HG03354 (cell line): ENCODE data around the gene PFKL.
"Not testable (repeated sequence)": the region's sequence is repeated elsewhere in the genome, so short reads cannot be mapped to it uniquely, and the experiment has no call there.

ENCODE experiments used
- ATAC-seq: cut with Tn5 transposase; IDR thresholded peaks from one replicate; pipeline ENCODE4 v1.9.1; 2021; ENCODE audit warnings: mild to moderate bottlenecking; ENCODE audit not compliant: unreplicated experiment, poor library complexity, severe bottlenecking

Gene PFKL

DNA sequence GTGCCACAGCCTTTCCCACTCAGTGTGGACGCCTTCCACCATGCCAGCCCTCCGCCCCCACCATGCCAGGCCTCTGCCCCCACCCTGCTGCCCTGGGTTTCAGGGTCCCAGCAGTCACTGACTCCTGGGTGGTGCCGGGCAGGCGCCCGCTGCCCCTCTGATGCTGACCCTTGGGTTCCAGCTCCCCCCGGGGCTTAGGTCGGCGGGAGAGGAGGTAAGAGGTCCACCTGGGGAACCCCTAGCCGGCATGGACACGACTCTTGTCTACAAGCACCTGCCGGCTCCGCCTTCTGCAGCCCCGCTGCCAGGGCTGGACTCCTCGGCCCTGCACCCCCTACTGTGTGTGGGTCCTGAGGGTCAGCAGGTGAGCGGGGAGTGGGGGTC, 7.0 kb upstream of the PFKL start:
- no peak for ATAC-seq

DNA sequence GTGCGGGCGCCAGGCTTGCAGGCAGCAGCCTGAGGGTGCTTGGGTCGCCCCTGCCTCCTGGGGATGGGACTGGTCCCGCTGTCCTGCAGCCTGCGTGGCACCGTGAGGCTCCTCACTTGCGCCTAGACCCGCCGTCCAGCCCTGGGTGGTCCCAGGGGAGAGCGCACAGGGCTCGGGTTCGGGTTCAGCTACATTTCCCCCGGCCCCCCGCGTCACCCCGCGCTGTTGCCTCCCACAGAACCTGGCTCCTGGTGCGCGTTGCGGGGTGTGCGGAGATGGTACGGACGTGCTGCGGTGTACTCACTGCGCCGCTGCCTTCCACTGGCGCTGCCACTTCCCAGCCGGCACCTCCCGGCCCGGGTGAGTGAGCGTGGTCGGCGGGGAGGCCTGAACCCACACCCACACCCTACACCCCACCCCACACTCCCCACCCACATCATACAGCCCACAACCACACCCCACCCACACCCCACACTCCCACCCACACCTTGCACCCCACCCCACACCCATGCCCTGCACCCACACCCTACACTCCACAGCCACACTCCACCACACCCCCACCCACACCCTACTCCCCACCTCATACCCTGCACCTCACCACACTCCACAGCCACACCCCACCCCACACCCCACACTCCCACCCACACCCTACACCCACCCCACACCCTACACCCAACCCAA, 6.2 kb upstream of the PFKL start:
- ATAC-seq, result no peak

DNA sequence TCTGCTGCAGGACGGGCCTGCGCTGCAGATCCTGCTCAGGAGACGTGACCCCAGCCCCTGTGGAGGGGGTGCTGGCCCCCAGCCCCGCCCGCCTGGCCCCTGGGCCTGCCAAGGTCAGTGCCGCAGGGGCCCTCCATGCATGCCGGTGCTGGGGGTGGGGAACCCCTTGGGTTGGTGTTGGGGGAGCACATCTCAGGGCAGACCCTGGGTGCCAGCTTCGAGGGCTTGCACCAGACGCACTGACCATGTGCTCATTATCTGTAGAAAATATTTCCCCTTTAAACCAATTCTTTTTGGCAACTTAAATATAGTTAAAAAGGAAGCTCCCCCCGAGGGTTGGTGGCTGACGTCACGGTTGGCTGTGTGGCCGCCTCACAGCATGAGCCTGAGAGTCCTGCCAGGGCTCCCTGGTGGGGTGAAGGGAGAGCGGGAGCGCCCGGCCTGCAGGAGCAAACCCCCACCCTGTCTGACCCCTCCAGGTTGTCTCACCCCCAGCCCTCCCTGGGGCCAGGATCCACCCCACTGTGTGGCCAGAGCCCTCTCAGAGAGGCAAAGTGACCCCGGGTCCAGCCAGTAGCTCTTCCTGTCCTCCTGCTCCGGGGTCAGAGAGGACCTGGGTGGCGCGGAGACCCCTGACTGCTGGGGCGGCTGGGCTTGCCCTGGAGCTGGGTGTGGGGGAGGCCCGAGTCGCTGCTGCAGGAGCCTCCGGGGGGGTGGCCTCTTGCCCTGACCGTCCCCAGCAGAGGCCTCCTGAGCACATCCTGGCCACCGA, 5.3 kb upstream of the PFKL start:
- ATAC-seq, result no peak

DNA sequence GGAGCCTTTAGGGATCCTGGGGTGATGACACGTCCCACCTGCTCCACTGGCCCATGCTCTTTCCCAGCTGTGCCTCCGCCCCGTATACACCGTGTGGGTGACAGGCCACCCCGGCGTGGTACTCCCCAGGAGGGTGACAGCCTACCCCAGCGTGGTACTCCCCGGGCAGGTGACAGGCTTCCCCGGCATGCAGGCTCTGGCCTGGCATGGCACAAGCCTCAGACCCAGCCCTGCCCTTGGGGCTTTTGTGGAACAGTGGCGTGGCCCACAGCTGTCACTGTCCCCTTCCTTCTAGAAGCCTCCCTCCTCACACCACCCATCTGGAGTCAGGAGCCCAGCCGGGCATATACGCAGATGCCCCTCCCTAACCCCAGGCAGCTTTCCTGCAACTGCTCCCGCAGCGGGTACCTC, 4.7 kb upstream of the PFKL start:
- ATAC-seq, result no peak

DNA sequence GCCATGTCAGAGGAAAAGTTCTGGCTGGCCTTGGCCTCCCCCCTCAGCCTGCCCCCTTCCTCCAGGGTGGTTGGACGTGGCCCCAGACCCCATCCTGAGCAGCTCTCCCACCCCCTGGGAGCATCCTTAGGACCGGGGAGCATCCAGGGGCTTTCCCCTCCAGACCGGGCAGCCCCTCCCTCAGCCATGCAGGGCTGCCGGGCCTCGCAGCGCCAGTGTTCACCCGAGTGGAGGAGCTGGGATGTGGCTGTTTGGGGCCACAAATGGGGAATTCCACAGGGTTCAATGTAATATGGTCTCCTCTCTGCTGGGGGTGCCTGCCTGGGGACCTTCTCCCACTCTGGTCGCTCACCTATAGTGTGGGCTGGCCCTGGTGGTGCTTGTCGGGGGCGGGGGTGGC, 4.2 kb upstream of the PFKL start:
- ATAC-seq, result no peak

DNA sequence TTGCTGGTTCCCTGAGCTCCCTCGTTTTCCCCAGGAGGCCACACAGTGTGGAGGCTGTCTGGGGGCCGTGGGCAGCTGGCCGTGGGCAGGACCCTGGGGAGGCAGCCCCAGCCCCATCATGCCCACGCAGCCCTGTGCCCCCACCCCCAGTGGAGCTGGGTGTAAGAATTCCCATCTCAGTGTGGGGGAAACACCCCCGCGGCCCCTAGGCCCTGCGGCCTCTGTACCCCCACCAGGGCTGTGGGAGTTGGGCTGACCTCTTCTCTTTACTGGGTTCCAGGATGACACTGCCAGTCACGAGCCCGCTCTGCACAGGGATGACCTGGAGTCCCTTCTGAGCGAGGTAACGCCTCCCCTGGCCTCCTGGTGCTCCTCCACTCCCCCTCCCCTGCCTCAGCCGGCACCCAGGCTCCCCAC, 3.7 kb upstream of the PFKL start:
- no peak for ATAC-seq

DNA sequence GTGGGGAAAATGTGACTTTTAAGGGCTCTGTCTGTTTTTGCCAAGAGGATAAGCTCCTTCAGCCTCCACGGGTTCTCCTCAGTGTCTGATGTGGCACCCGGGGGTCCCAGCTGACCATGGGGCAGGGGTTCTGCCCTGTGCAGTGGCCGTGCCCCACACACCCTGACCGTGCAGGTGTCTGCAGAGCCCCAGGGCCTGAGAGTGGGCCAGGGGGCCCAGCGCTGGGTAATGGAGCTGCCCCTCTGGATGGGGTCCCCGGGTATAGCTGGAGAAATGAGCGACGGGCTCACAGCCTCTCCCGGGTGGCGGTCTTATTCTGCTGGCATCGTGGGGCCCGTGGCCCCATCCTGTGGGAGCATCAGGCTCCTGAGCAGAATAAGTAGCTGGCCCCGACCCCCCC, 2.9 kb upstream of the PFKL start:
- no peak for ATAC-seq

DNA sequence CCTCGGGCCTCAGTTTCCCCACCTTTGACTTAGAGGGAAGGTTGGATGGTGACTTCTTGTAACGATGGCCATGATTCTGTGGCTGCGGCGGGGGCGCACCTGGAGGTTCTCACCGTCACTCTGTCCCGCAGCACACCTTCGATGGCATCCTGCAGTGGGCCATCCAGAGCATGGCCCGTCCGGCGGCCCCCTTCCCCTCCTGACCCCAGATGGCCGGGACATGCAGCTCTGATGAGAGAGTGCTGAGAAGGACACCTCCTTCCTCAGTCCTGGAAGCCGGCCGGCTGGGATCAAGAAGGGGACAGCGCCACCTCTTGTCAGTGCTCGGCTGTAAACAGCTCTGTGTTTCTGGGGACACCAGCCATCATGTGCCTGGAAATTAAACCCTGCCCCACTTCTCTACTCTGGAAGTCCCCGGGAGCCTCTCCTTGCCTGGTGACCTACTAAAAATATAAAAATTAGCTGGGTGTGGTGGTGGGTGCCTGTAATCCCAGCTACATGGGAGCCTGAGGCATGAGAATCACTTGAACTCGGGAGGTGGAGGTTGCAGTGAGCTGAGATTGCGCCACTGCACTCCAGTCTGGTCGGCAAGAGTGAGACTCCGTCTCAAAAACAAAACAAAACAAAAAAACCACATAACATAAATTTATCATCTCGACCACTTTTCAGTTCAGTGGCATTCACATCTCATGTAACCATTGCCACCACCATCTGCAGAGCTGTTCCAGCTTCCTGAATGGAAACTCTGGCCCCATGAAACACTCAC, 2.1 kb upstream of the PFKL start:
- no peak for ATAC-seq

DNA sequence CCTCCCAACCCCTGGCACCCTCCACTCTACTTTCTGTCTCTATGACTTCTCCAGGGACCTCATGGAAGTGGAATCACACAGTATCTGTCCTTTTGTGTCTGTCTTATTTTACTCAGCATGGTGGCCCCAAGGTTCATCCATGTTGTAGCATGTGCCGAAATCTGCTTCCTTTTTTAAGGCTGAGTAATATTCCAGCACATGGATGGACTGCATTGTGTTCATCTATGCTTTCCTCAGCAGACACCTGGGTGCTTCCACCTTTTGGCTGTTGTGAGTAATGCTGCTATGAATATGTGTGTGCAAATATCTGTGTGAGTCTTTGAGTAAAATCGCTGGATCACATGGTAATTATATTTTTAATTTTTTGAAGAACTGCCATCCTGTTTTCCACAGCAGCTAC, 1.6 kb upstream of the PFKL start:
- no peak for ATAC-seq

DNA sequence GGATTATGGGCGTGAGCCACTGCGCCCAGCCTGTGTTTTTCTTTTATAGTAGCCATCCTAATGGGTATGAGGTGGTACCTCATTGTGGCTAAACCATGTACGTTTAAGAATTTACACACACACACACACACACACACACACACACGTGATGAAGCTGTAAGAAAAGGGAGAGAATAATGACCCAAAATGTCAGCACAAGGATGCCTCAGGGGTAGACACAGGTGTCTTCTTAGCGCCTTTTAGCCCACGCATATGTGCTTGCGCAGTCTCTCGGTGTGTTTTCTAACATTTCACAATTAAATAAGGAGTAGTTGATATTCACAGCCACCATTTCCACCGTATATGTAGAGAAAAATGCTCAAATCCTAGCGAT, 782 bp upstream of the PFKL start:
- ATAC-seq, result no peak

DNA sequence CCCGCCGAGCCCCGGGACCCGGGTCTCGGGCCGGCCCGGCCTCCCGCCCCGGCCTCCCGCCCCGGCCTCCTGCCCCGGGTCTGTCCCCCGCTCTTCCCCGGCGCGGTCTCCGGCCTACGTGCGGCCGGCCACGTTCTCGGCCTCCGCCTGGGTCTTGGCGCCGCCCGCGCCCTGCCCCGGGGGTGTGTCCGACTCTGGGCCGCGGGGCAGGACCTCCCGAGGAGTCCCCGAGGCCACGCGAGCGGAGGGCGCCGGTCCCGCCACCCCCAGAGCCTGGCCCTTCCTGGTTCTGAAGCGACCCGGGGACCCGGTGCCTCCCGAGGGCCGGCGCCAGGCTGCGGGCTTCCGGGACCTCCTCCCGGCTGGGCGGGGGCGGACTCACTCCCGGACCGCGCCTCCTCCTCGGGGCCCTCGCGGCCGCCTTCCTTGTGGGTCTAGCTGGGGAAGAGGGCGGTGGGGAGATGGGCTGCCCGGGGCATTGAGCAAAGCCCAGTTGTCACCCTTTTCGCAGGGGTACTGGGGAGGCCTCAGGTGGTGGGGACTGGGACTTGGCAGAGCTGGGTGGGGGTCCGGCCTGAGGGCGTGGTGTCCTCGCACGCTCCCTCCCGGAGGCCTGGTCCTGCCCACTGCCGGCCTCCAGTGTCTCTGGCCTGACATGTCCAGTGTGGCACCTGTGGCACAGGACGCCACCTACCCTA, 558 bp downstream of the PFKL start:
- peak; percentile 28 for ATAC-seq

DNA sequence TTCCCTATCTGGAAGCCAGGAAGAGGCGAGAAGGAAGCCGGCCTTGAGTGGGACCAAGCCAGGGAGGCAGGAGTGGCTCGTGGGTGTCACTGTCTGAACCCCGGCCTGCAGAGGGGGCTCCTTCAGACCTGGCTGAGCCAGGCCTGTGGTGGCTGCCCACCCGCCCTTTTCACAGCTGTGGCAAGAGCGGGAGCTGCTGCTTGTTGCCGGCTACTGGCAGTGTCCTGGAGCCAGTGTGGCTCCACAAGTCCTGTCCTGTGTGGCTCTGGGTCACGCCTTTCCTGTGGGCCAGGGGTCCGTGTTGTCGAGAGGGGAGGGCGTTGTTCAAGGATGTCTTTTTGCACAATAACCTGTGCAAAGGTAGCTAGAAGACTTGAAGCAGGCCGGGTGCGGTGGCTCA, 1.3 kb downstream of the PFKL start:
- no peak for ATAC-seq

DNA sequence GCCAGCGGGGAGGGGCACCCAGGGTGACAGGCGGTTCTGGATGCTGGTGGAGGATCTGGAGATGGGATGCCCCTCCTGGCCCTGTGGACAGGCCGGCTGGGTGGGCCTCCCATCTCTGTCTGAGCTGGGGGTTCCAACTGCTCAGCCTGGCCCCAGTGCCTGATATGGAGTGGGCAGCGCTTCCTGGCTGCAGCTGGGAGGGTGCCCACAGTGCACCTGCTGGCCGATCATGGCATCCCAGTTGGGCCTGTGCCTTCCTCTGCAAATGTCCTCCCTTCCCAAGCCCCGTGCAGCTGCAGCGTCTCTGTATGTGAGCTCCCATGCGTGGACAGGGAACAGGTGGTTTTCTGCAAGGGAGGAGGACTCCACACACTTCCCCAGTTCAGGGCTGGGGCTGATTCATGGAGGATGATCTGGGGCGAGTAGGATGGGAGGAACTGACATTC, 2.1 kb downstream of the PFKL start:
- no peak for ATAC-seq

DNA sequence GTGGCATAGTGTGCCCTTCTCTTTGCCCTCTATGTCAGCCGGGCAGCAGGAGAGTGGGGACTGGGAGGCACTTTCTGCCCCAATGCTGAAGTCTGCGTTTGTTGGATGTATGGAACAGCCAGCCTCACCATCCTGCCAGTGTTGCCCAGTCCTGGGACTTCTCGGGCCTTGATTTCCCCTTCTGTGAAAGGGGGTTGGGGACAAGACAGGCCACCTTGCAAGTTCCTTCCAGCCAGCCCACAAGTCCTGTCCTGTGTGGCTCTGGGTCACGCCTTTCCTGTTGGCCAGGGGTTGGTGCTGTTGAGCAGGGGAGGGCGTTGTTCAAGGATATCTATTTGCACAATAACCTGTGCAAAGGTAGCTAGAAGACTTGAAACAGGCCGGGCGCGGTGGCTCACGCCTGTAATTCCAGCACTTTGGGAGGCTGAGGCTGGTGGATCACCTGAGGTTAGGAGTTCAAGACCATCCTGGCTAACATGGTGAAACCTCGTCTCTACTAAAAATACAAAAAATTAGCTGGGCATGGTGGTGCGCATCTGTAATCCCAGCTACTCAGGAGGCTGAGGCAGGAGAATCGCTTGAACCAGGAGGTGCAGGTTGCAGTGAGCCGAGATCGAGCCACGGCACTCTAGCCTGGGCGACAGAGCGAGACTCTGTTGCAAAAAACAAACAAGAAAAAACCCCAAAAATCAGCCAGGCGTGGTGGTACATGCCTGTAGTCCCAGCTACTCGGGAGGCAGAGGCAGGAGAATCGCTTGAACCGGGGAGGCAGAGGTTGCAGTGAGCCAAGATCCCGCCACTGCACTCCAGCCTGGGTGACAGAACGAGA, 2.9 kb downstream of the PFKL start:
- not testable (repeated sequence) for ATAC-seq

DNA sequence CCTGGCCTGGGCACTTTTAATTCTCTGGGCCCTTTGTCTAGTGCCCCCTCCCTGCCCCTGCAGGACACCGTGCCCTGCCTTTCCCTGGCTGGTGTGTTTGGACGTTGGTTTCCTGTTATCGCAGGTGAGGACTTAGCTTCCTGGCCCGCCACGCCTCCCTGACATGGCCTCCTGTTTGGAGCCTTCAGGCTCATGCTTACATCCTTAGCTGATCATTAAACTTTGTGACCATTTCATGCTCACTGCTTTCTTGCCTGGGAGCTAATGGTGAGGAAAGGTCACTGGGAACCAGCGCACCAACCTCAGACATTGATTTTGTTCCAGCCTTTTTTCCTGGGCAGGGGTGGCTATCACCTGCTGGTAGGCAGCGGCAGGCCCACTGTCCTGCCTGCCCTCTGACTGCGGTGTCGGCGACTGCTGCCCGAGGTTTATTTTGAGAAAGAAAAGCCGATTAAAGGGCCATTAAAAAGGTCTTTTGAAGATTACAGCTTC, 3.7 kb downstream of the PFKL start:
- ATAC-seq, result no peak

DNA sequence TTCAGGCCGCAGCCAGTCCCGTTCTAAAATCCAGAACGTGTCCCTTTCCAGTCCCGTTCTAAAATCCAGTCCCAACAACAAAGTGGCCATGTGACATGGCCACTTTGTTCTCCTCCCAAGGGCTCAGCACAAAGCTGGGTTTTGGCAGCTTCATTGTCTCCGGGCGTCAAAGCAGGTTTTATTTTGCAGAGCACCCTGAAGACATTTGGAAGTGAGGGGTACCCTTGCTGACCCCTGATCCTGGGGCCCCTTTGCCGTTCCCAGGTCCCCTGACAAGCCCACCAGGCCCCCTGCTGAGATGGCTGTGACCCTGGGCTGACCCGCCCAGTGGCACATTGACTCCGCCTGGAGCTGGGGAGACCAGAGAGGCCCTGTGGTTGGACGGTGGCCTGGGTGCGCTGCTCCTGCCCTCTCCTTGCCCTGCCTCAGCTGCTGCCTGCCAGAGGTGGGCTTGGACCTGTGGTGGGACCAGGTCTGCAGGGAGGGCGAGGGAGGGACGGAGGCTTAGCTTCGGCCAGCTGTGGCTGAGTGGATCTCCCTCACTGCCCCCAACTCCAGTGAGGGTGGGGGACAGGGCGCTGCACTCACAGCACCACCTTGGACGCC, 4.3 kb downstream of the PFKL start:
- ATAC-seq, result no peak

DNA sequence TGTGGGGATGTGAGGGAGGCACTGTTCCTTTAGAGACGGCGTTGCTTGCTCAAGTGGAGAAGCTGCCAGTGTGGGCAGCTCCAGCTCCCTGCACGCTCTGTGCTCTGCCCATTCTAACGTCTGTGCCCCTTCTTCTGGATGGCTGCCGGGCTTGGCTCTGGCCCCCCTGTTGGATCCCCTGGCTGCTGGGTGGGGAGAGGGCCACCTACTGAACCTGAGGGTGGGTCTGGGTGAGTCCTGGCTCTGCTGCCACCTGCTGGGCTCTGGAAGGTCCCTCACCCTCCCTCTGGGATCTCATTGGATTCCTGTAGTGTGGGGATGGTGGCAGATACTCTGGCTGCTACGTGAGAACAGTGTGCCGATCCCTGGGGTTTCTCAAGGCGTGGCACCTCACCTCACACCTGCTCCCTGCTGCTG, 5.0 kb downstream of the PFKL start:
- ATAC-seq, result no peak

DNA sequence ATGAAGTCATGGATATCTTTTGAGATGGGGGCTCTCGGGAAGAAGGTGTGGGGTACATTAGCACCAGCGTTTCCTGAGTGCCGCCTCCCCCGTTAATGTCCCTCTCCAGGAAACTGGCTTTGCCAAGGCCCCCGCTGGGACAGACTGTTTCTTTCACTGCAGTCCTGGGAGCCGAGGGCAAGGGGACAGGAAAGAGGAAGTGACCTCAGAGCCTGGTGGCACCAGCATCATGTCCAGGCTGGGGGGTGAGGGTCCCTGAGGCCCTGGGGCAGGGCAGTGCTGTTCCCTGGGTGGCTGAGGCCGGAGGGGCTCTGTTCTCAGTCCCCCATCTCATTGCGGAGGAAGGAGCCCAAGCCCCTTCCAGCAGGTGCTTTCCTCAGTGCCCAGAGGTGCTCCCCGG, 5.8 kb downstream of the PFKL start:
- no peak for ATAC-seq
